Measurements from ENCODE around the gene RASSF4.

RASSF4 gene

DNA sequence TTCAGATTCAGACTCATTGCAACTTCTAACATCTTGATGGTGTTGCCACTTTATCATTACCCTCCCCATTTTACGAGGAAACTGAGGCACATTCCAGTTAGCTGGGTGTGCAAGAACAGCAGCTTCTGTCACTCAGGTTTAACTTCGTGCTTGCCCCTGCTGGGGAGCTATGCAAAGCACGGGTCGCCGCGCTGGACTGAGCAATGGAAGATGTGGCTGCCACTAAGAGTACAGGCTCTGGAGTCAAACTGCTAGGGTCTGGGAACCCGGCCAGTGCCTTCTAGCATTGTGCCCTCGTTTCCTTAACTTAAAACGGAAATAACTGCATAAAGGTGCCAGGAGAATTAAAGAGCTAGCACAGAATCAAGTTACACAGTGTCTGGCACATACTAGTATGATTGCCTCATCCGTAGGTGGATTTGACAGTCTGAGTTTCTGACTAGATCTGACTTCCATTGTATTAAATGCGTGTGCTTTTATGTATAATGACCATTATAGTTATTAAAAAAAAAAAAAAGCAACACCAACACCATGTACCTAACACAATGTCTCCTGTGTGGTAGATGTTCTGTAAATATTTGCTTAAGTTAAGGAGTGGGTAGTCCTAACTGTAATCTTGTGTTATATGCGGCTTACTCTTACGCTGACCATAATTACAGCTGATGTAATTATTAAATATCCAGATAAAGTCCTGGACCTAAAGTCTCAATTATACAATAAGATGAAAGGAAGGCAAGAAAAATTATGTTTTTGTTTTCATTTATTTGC lies 42.0 kb downstream of the RASSF4 start:
- ChIA-PET POLR2A (interaction anchor here (1.2 kb wide), 1 partner anchor 23 kb away, joined by 4 read pairs; the partner anchor contains the start of gene DEPP1), CTCF (interaction anchor here (1.4 to 2.6 kb wide), 4 partner anchors 21 to 69 kb away, joined by 3 to 8 read pairs (median 5); no protein-coding TSS in a partner anchor)
- DNase-seq (ENCODE audit: extremely low spot score): peak; percentile 73
- TF ChIP-seq, protein P1, sequence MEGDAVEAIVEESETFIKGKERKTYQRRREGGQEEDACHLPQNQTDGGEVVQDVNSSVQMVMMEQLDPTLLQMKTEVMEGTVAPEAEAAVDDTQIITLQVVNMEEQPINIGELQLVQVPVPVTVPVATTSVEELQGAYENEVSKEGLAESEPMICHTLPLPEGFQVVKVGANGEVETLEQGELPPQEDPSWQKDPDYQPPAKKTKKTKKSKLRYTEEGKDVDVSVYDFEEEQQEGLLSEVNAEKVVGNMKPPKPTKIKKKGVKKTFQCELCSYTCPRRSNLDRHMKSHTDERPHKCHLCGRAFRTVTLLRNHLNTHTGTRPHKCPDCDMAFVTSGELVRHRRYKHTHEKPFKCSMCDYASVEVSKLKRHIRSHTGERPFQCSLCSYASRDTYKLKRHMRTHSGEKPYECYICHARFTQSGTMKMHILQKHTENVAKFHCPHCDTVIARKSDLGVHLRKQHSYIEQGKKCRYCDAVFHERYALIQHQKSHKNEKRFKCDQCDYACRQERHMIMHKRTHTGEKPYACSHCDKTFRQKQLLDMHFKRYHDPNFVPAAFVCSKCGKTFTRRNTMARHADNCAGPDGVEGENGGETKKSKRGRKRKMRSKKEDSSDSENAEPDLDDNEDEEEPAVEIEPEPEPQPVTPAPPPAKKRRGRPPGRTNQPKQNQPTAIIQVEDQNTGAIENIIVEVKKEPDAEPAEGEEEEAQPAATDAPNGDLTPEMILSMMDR (IDR thresholded peaks at IDR 0.05; ENCODE audit: control extremely low read depth, extremely low read depth, low read depth, missing control alignments): no peak

DNA sequence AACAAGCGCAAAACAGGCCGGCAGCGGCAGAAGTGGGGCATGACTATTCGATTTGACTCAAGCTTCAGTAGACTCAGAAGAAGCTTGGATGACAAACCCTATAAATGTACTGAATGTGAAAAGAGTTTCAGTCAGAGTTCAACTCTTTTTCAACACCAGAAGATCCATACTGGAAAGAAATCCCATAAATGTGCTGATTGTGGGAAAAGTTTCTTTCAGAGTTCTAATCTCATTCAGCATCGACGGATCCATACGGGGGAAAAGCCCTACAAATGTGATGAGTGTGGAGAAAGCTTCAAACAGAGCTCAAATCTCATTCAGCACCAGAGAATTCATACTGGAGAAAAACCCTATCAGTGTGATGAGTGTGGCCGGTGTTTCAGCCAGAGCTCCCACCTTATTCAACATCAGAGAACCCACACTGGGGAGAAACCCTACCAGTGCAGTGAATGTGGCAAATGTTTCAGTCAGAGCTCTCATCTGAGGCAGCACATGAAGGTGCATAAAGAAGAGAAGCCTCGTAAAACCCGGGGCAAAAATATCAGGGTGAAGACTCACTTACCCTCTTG lies 43.9 kb downstream of the RASSF4 start:
- no peak for DNase-seq (ENCODE audit: extremely low spot score)
- CTCF ChIA-PET: interaction anchor here (1.0 to 4.0 kb wide), 5 partner anchors 15 to 461 kb away, joined by 3 to 19 read pairs (median 4); no protein-coding TSS in a partner anchor
- POLR2A ChIA-PET: interaction anchor here (1.7 kb wide), 1 partner anchor 25 kb away, joined by 5 read pairs; the partner anchor contains the start of gene DEPP1
- TF ChIP-seq, protein P1 (IDR thresholded peaks at IDR 0.05; ENCODE audit: control extremely low read depth, extremely low read depth, low read depth, missing control alignments): no peak

DNA sequence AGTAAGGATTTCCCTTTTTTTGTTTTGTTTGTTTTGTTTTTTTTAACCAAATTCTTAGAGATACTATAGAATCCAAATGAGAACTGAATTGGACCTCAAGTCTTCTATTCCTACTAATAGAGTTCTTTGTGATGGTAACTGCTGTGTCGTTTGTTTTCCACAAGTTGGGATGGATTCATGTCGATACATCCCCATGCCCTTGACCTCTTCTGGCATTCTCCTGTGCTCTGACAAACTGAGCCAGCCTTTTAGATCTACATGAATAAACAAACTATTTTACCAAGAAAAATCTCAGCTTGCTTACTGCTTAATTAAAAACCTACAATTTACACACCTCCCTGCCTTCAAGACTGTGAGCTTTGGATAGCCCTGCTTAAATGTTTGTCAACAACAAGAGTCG lies 45.1 kb downstream of the RASSF4 start:
- TF ChIP-seq, protein P1 (IDR thresholded peaks at IDR 0.05; ENCODE audit: control extremely low read depth, extremely low read depth, low read depth, missing control alignments): no peak
- ChIA-PET CTCF (interaction anchor here (1.0 to 4.0 kb wide), 4 partner anchors 14 to 72 kb away, joined by 3 to 19 read pairs (median 4); no protein-coding TSS in a partner anchor), POLR2A (no interaction called here)
- no peak for DNase-seq (ENCODE audit: extremely low spot score)

DNA sequence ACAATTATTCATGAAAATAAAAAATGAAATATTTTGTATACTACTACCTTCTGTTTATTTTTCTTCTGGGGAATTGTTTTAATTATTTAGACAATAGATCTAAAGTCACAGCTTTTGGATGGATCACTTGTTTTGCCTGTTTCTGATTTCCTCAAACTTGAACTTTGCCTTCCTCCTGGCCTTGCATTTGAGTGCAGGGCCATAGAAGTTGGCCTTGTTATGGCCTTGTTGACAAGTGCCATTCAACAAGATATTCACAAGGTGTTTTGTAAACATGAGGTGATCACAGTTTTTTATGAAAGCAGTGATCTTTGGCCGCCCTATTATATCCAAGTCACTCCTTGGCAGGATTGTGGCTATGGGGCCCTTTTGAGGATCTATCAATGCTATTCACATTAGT lies 45.7 kb downstream of the RASSF4 start:
- TF ChIP-seq, protein P1 (IDR thresholded peaks at IDR 0.05; ENCODE audit: control extremely low read depth, extremely low read depth, low read depth, missing control alignments): no peak
- ChIA-PET CTCF (interaction anchor here (1.0 to 4.0 kb wide), 3 partner anchors 24 to 84 kb away, joined by 3 to 19 read pairs (median 5); no protein-coding TSS in a partner anchor), POLR2A (no interaction called here)
- no peak for DNase-seq (ENCODE audit: extremely low spot score)

DNA sequence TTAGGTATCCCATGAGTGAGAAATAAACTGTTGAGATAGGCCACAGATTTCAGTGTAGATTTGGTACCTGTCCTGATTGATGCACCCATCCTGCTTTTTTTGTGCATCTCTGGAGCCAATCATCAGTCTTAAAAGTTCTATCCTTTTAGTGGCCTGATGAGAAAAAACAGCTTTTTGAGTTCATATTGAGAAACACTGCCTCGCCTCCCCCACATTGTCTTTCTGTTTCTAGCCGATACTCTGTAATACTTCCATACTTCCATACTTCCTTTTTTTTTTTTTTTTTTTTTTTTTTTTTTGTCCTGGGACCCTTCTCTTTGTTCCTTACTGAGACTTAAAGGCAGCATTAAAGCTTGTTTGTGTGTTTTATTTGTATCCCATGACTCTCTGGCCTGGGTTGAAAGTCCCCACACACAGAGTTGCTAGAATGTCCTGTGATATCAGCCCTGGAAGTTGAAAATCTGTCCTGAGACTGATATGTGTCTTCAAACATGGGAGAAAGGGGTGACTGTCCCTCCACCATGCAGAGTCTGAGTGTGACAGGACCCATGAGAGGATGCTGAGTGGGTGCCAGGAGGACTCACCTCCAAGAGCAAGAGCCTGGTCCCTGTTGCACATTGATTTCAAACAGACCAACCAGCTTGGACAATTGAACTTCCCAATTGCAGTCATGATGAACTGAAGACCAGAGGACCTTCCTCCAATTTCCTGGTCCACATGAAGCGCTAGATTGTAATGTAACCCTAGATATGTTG lies 46.9 kb downstream of the RASSF4 start:
- ChIA-PET POLR2A (no interaction called here), CTCF (interaction anchor here (1.0 to 4.0 kb wide), 4 partner anchors 11 to 85 kb away, joined by 3 to 19 read pairs (median 4); no protein-coding TSS in a partner anchor)
- DNase-seq (ENCODE audit: extremely low spot score): no peak

More for the DNA sequence above, 46.9 kb downstream of the RASSF4 start:
- TF ChIP-seq, protein P1 (IDR thresholded peaks at IDR 0.05; ENCODE audit: control extremely low read depth, extremely low read depth, low read depth, missing control alignments): no peak

Measured in GM10248 (cell line).